K562 (cell line): Measurements from ENCODE around the gene MSH3. TPM values are rescaled to one million over a fixed set of nuclear protein-coding genes. Genes with fewer than 3 reads are reported as not detected.

Source experiments
- CBFA2T2 ChIP-seq: fragments of 450-650 bp; conservative IDR thresholded peaks from 2 replicates; pipeline ENCODE4 v1.6.1; 2017; ENCODE audit warnings: mild to moderate bottlenecking
- FOXK2 ChIP-seq, 2 experiments: fragments of 450-650 bp; IDR thresholded peaks in 1 of 2; conservative IDR thresholded peaks in 1 of 2; 2 replicates each; pipeline ENCODE4 v1.6.1; 2016; ENCODE audit warnings: low read depth in 2 of 2, mild to moderate bottlenecking in 1 of 2
- FOXM1 ChIP-seq, 2 experiments: fragments of 450-650 bp in 1 of 2; sonication (generic) in 1 of 2; formaldehyde crosslinking in 1 of 2; IDR thresholded peaks; 2 replicates each; pipeline versions ENCODE4 v1.6.1 to v1.9.0; 2017 to 2022; ENCODE audit warnings: low read depth in 2 of 2, mild to moderate bottlenecking in 2 of 2, missing genetic modification reagents in 1 of 2, moderate library complexity in 1 of 2
- GTF2F1 ChIP-seq: IDR thresholded peaks from 2 replicates; pipeline ENCODE4 v1.6.1; 2011; ENCODE audit warnings: low read depth, low read length, improper control_type of control experiment
- HNRNPLL ChIP-seq: fragments of 200-400 bp; formaldehyde crosslinking; IDR thresholded peaks from 2 replicates; pipeline ENCODE4 v1.6.1; 2017; ENCODE audit warnings: low read length, low read depth, mild to moderate bottlenecking; ENCODE audit not compliant: poor library complexity, severe bottlenecking
- MTA2 ChIP-seq: fragments of 450-650 bp; IDR thresholded peaks from 2 replicates; pipeline ENCODE4 v1.6.1; 2016; ENCODE audit warnings: low read depth
- POLR2G ChIP-seq: fragments of 200-400 bp; formaldehyde crosslinking; IDR thresholded peaks from 2 replicates; pipeline ENCODE4 v1.6.1; 2017; ENCODE audit warnings: low read depth, mild to moderate bottlenecking, antibody characterized with exemption, low read length, moderate library complexity
- SMARCB1 ChIP-seq: IDR thresholded peaks from 2 replicates; pipeline ENCODE4 v1.6.1; 2011; ENCODE audit warnings: improper control_type of control experiment, low read depth; ENCODE audit not compliant: insufficient read length
- TCF3 ChIP-seq: sonication (generic); formaldehyde crosslinking; IDR thresholded peaks from 2 replicates; pipeline ENCODE4 v1.4.0; 2020; ENCODE audit warnings: mild to moderate bottlenecking, missing genetic modification reagents
- ZBED1 ChIP-seq: IDR thresholded peaks from 2 replicates; pipeline ENCODE4 v1.6.1; 2014
- ZNF561 ChIP-seq: fragments of 450-650 bp; formaldehyde crosslinking; conservative IDR thresholded peaks from 2 replicates; pipeline ENCODE4 v1.4.0; 2020; ENCODE audit warnings: mild to moderate bottlenecking, moderate library complexity
- ZNF655 ChIP-seq: fragments of 250-450 bp; sonication (Bioruptor Pico); IDR thresholded peaks from 2 replicates; pipeline ENCODE4 v1.5.0; 2021
- polyA plus RNA-seq, 8 experiments: library from polyadenylated mRNA; depleted of rRNA in 4 of 8; stranded (reverse) in 5 of 8; unstranded in 3 of 8; fragments of >200 nt; fragmentation: Nextera tagmentation in 2 of 8; fragmentation: Illumina TruSeq in 1 of 8; extraction: Ambion mirVana in 2 of 8; extraction: Trizol in 1 of 8; gene quantifications; 2 replicates each; pipeline versions ENCODE4 v1.2.1 to v1.2.3, GENCODE V29; 2011 to 2014; ENCODE audit warnings: inconsistent platforms in 1 of 8, missing spikeins in 1 of 8
- total RNA-seq, 7 experiments: library from RNA; depleted of rRNA in 6 of 7; stranded (reverse); fragments of >200 nt in 6 of 7; fragmentation: Illumina TruSeq in 2 of 7; extraction: Trizol in 2 of 7; gene quantifications; 2 replicates each; pipeline versions ENCODE4 v1.2.1 to v1.2.3, GENCODE V29; 2011 to 2021; ENCODE audit warnings: low replicate concordance in 1 of 7
- TF ChIP-seq, protein P1 (sequence below): IDR thresholded peaks from 2 replicates; pipeline ENCODE4 v1.6.1; 2016; ENCODE audit warnings: missing genetic modification characterization, missing compliant biosample characterization

The MSH3 gene
- total and polyA plus RNA-seq, 9 of the 15 experiments (the other 6 are each of a cell fraction or from before 2014, with no cell fraction given): 3.9 to 17.2 (median 13.2) TPM

GRCh38 chr5:80631278-80632259 is 22.9 kb upstream of the MSH3 start (continued):
- TF ChIP-seq HNRNPLL (no peak), SMARCB1 (no peak), FOXK2 (conservative IDR thresholded peaks at IDR 0.05 in 1 of 2, IDR thresholded peaks at IDR 0.05 in 1 of 2; ENCODE audit: low read depth in 2 of 2) (no peak), MTA2 (no peak), ZNF655 (CRISPR knock-in tag) (no peak), FOXM1 (IDR thresholded peaks at IDR 0.05; ENCODE audit: low read depth) (no peak), FOXM1 (CRISPR knock-in tag; IDR thresholded peaks at IDR 0.05; ENCODE audit: low read depth) (no peak), ZNF561 (CRISPR knock-in tag) (no peak), POLR2G (no peak), TCF3 (CRISPR knock-in tag) (peak; percentile 63), GTF2F1 (no peak), CBFA2T2 (peak; percentile 46), ZBED1 (no peak)
- TF ChIP-seq, protein P1, sequence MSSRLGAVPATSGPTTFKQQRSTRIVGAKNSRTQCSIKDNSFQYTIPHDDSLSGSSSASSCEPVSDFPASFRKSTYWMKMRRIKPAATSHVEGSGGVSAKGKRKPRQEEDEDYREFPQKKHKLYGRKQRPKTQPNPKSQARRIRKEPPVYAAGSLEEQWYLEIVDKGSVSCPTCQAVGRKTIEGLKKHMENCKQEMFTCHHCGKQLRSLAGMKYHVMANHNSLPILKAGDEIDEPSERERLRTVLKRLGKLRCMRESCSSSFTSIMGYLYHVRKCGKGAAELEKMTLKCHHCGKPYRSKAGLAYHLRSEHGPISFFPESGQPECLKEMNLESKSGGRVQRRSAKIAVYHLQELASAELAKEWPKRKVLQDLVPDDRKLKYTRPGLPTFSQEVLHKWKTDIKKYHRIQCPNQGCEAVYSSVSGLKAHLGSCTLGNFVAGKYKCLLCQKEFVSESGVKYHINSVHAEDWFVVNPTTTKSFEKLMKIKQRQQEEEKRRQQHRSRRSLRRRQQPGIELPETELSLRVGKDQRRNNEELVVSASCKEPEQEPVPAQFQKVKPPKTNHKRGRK (tag): no peak
- TF ChIP-seq, all 486 proteins: peak for 5
